SK-N-SH treated with all-trans-retinoic acid at 6 μM for 48 hours (cell line): ENCODE measurements around the gene ERC1.

Experiments used
- ATAC-seq: fragments of 200-7000 bp; cut with Tn5 transposase; 3 replicates; pipeline ENCODE4 v1.9.1; 2020; ENCODE audit warnings: mild to moderate bottlenecking, moderate library complexity
- ARNTL ChIP-seq: fragments of 450-650 bp; formaldehyde crosslinking; IDR thresholded peaks from 2 replicates; pipeline ENCODE4 v1.5.0; 2020; ENCODE audit warnings: low read depth, mild to moderate bottlenecking, moderate library complexity, borderline replicate concordance
- CREB5 ChIP-seq: fragments of 250-450 bp; sonication (Bioruptor Pico); IDR thresholded peaks from 2 replicates; pipeline ENCODE4 v1.5.1; 2020; ENCODE audit warnings: low read depth, mild to moderate bottlenecking, moderate library complexity
- CSDC2 ChIP-seq: fragments of 250-450 bp; sonication (Bioruptor Pico); IDR thresholded peaks from 2 replicates; pipeline ENCODE4 v1.5.0; 2020; ENCODE audit warnings: mild to moderate bottlenecking, moderate library complexity
- CSRNP3 ChIP-seq: fragments of 250-450 bp; sonication (Bioruptor Pico); IDR thresholded peaks from 2 replicates; pipeline ENCODE4 v1.5.1; 2021; ENCODE audit warnings: mild to moderate bottlenecking, moderate library complexity
- ESRRG ChIP-seq: fragments of 250-450 bp; sonication (Bioruptor Pico); IDR thresholded peaks from 2 replicates; pipeline ENCODE4 v1.6.1; 2021; ENCODE audit warnings: mild to moderate bottlenecking
- GLIS3 ChIP-seq: fragments of 250-450 bp; sonication (Bioruptor Pico); IDR thresholded peaks from 2 replicates; pipeline ENCODE4 v1.5.0; 2020; ENCODE audit warnings: mild to moderate bottlenecking, moderate library complexity
- ISL1 ChIP-seq: fragments of 250-450 bp; sonication (Bioruptor Pico); IDR thresholded peaks from 2 replicates; pipeline ENCODE4 v2.1.2; 2022; ENCODE audit warnings: mild to moderate bottlenecking, moderate library complexity
- OSR1 ChIP-seq: fragments of 250-450 bp; sonication (Bioruptor Pico); IDR thresholded peaks from 2 replicates; pipeline ENCODE4 v1.8.0; 2022; ENCODE audit warnings: moderate library complexity, mild to moderate bottlenecking, inconsistent platforms
- POU6F1 ChIP-seq: fragments of 250-450 bp; sonication (Bioruptor Pico); IDR thresholded peaks from 2 replicates; pipeline ENCODE4 v1.8.0; 2021; ENCODE audit warnings: low read depth, mild to moderate bottlenecking, moderate library complexity, borderline replicate concordance
- PPARA ChIP-seq: fragments of 250-450 bp; sonication (Bioruptor Pico); IDR thresholded peaks from 2 replicates; pipeline ENCODE4 v1.5.0; 2020; ENCODE audit warnings: mild to moderate bottlenecking, borderline replicate concordance
- RARB ChIP-seq: fragments of 250-450 bp; sonication (Bioruptor Pico); IDR thresholded peaks from 2 replicates; pipeline ENCODE4 v1.8.0; 2021; ENCODE audit warnings: mild to moderate bottlenecking, moderate library complexity
- TCF4 ChIP-seq: fragments of 250-450 bp; sonication (Bioruptor Pico); IDR thresholded peaks from 2 replicates; pipeline ENCODE4 v1.8.0; 2021; ENCODE audit warnings: mild to moderate bottlenecking, moderate library complexity, borderline replicate concordance
- TOX ChIP-seq: fragments of 250-450 bp; sonication (Bioruptor Pico); IDR thresholded peaks from 2 replicates; pipeline ENCODE4 v1.8.0; 2021; ENCODE audit warnings: mild to moderate bottlenecking, moderate library complexity, borderline replicate concordance
- TSHZ2 ChIP-seq: fragments of 250-450 bp; sonication (Bioruptor Pico); IDR thresholded peaks from 2 replicates; pipeline ENCODE4 v1.5.0; 2020; ENCODE audit warnings: mild to moderate bottlenecking, moderate library complexity
- ZC3H10 ChIP-seq: fragments of 250-450 bp; sonication (Bioruptor Pico); IDR thresholded peaks from 2 replicates; pipeline ENCODE4 v1.5.1; 2021; ENCODE audit warnings: mild to moderate bottlenecking, moderate library complexity
- ZFP3 ChIP-seq: fragments of 250-450 bp; sonication (Bioruptor Pico); IDR thresholded peaks from 2 replicates; pipeline ENCODE4 v1.5.0; 2020; ENCODE audit warnings: mild to moderate bottlenecking, moderate library complexity
- ZFP30 ChIP-seq: fragments of 450-650 bp; formaldehyde crosslinking; IDR thresholded peaks from 2 replicates; pipeline ENCODE4 v1.5.0; 2022; ENCODE audit warnings: mild to moderate bottlenecking, moderate library complexity
- ZNF70 ChIP-seq: fragments of 450-650 bp; formaldehyde crosslinking; IDR thresholded peaks from 2 replicates; pipeline ENCODE4 v1.5.0; 2020; ENCODE audit warnings: mild to moderate bottlenecking, moderate library complexity
- ZNF8 ChIP-seq: fragments of 450-650 bp; formaldehyde crosslinking; IDR thresholded peaks from 2 replicates; pipeline ENCODE4 v1.5.0; 2020; ENCODE audit warnings: mild to moderate bottlenecking, moderate library complexity

ERC1 gene

GRCh38 chr12:1377681-1378080 is 386.7 kb downstream of the ERC1 start (continued):
- TF ChIP-seq TSHZ2 (CRISPR knock-in tag) (no peak), ISL1 (CRISPR knock-in tag) (no peak)

- no peak for ATAC-seq
- TF ChIP-seq CSRNP3 (CRISPR knock-in tag) (no peak), POU6F1 (CRISPR knock-in tag) (no peak), ZC3H10 (CRISPR knock-in tag) (no peak), ZNF8 (no peak), TSHZ2 (CRISPR knock-in tag) (no peak), ISL1 (CRISPR knock-in tag) (no peak)
- TF ChIP-seq, all 23 proteins: peak for 0
Observed at GRCh38 chr12:1380171-1380851, 389.3 kb downstream of the ERC1 start.

- TF ChIP-seq ZNF8 (no peak), TCF4 (no peak), CSDC2 (CRISPR knock-in tag) (no peak), ARNTL (CRISPR knock-in tag) (no peak), ZFP30 (no peak), TOX (CRISPR knock-in tag) (no peak), GLIS3 (CRISPR knock-in tag) (no peak), ESRRG (CRISPR knock-in tag) (no peak), ZNF70 (CRISPR knock-in tag) (no peak), PPARA (CRISPR knock-in tag) (no peak)
- ATAC-seq = no peak
Observed at GRCh38 chr12:1382151-1382550, 391.1 kb downstream of the ERC1 start.

GRCh38 chr12:1382826-1383225 is 391.8 kb downstream of the ERC1 start:
- TF ChIP-seq PPARA (CRISPR knock-in tag) (no peak), RARB (CRISPR knock-in tag) (no peak), CREB5 (CRISPR knock-in tag) (no peak), OSR1 (CRISPR knock-in tag) (no peak), ZFP3 (no peak), ESRRG (CRISPR knock-in tag) (no peak)
- no peak for ATAC-seq
